Measurements from ENCODE around the gene TMEM181. TPM values are rescaled to one million over a fixed set of nuclear protein-coding genes. Genes with fewer than 3 reads are reported as not detected.
A peak's percentile ranks its signal among the peaks of the same experiment; 100 is the strongest.

TMEM181 gene
- total and polyA plus RNA-seq, 9 donors: 7.3 to 21.9 (median 12.7) TPM

DNA sequence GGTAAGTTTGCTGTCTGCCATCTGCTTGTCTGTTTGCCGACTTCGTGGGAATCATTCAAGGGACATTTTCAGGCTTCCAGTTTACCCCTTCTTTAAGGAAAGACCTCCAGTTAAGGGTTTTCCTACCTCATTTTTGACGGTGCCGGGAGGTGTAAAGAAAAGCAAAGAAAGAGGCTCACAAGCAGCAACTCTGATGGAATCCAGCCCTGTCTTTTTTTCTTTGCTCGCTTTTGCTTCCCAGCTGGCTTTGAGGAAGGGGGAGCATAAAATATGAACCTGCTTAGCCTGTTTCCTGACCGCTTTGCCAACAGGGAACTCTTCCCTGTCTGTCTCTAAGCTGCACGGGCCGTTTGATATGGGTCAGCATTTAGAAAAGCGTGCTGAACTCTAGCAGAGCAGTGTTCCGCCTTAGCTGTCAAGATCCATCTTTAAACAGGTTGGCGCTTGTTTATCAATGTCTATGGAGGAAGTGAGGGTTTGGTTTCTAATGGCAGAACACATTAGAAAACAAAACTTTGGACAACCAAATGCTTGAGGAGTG is 103.8 kb downstream of the TMEM181 start:
- no peak for DNase-seq
- Histone ChIP-seq H3K9me3 (no peaks in the 10 kb centered on the region), H3K4me1 (ENCODE audit: insufficient read depth) (peaks cover 3% of the 10 kb centered on the region), H3K27me3 (no peaks in the 10 kb centered on the region), H3K36me3 (no peaks in the 10 kb centered on the region), H3K27ac (peak overlapping the region in 1 of 2 donors; percentile 48), H3K4me3 (peak overlapping the region; percentile 16)
- TF ChIP-seq POLR2A (IDR thresholded peaks at IDR 0.05) (no peak), EP300 (IDR thresholded peaks at IDR 0.05) (no peak)
- TF ChIP-seq, protein P1, sequence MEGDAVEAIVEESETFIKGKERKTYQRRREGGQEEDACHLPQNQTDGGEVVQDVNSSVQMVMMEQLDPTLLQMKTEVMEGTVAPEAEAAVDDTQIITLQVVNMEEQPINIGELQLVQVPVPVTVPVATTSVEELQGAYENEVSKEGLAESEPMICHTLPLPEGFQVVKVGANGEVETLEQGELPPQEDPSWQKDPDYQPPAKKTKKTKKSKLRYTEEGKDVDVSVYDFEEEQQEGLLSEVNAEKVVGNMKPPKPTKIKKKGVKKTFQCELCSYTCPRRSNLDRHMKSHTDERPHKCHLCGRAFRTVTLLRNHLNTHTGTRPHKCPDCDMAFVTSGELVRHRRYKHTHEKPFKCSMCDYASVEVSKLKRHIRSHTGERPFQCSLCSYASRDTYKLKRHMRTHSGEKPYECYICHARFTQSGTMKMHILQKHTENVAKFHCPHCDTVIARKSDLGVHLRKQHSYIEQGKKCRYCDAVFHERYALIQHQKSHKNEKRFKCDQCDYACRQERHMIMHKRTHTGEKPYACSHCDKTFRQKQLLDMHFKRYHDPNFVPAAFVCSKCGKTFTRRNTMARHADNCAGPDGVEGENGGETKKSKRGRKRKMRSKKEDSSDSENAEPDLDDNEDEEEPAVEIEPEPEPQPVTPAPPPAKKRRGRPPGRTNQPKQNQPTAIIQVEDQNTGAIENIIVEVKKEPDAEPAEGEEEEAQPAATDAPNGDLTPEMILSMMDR (IDR thresholded peaks at IDR 0.05): no peak
- WGBS, 3 donors: 22 to 30% (median 27%) methylated on average over 11 of the region's 11 CpGs
- intact Hi-C loops (cut with DNase I): loop anchor here in 1 of 4 donors (10.0 kb wide), 1 partner anchor 129 kb away; no protein-coding TSS in a partner anchor

DNA sequence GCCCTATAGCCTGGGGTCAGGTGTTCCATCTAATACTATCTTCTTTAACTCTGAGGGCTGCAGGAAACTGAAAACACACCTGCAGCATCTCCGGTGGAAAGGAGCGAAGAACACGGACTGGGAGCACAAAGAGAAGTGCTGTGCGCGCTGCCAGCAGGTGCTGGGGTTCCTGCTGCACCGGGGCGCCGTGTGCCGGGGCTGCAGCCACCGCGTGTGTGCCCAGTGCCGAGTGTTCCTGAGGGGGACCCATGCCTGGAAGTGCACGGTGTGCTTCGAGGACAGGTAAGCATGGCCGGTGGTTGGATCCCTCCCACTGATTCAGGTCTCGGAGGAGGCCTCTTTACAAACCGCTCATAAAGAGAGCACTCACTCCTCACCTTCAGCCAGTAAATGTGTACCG is 105.4 kb downstream of the TMEM181 start:
- no peaks in the 10 kb centered on the region for H3K9me3 ChIP-seq
- H3K4me3 ChIP-seq: no peak overlapping the region
- no peak for DNase-seq
- WGBS, 3 donors: 97 to 98% (median 97%) methylated on average over 18 of the region's 18 CpGs
- H3K36me3 ChIP-seq: no peaks in the 10 kb centered on the region
- no peak for TF ChIP-seq POLR2A (IDR thresholded peaks at IDR 0.05)
- no peak for TF ChIP-seq EP300 (IDR thresholded peaks at IDR 0.05)
- TF ChIP-seq, protein P1 (IDR thresholded peaks at IDR 0.05): no peak
- peaks cover 3% of the 10 kb centered on the region for H3K4me1 ChIP-seq (ENCODE audit: insufficient read depth)
- H3K27me3 ChIP-seq: no peaks in the 10 kb centered on the region
- H3K27ac ChIP-seq: no peak overlapping the region
- intact Hi-C loops (cut with DNase I): loop anchor here in 1 of 4 donors (10.0 kb wide), 1 partner anchor 131 kb away; no protein-coding TSS in a partner anchor

DNA sequence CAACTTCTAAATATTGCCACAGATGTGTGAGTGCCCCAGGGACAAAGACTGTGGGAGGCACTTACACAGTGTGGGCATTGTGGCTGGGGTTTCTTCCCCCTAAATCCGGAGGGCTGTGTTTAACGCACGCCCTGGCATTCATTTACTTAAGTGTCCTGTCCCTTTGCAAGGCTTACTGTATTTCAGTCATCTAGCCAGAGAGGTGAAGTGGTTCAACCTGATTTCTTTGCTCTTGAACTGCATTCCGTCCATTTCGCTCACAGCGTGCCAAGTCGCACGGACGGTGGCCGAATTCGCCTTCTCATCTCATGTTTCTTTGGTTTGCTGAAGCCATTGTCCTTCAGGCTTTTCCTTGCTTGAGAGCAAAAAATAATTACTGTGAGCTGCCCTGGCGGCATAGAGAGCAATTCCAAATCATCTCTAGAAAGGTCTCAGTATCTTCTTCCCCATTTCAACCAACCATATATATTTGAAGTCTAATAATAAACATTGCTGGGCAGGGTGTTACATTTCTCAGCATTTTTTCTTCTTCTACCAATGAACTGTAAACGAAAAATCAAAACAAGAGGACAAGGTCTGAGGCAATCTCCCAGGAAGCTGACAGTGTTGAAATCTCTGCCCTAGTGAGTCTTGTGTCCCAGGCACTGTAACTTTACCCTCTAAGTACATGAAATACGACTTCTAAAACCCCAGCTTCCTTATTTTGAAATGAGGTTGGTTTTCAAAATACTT is 106.9 kb downstream of the TMEM181 start:
- Histone ChIP-seq H3K36me3 (no peaks in the 10 kb centered on the region), H3K4me1 (ENCODE audit: insufficient read depth) (peaks cover 3% of the 10 kb centered on the region), H3K27ac (no peak overlapping the region), H3K4me3 (no peak overlapping the region), H3K9me3 (no peaks in the 10 kb centered on the region), H3K27me3 (no peaks in the 10 kb centered on the region)
- no peak for TF ChIP-seq POLR2A (IDR thresholded peaks at IDR 0.05)
- no peak for TF ChIP-seq EP300 (IDR thresholded peaks at IDR 0.05)
- TF ChIP-seq, protein P1 (IDR thresholded peaks at IDR 0.05): no peak
- 89 to 94% (median 91%) methylated on average over 14 of the region's 14 CpGs for WGBS, 3 donors
- DNase-seq: no peak
- intact Hi-C loops (cut with DNase I): loop anchor here in 1 of 4 donors (10.0 kb wide), 1 partner anchor 132 kb away; no protein-coding TSS in a partner anchor

DNA sequence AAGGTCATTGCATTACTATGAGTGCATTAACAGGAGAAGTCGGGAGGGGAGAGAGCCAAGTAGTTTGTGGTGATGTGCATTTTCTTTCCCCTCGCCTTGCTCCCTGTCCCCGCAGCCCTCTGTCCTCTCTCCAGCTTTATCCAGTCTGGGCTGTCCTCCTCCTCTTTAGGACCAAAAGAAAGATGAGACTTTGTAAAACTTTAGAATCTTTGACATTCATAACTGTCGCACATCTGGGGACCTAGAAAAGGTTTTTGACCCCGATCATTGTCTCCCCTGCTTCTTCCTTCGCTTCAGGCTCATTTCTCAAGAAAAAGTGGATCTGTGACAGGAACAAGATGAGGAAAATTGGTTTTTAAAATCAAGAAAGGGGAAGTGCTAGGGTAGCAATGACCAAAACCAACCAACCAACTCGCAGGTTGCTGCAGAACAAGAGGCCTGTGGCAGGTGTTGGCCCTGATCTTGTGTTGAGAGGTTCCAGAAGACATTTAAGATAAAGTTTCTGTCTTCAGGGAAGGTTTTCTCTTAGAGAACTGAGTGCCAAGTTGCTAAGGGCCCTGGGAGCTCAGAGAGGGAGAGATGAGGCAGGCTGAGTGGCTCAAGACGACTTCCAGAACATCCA is 107.6 kb downstream of the TMEM181 start:
- WGBS, 3 donors: 90 to 95% (median 94%) methylated on average over 8 of the region's 8 CpGs
- TF ChIP-seq EP300 (IDR thresholded peaks at IDR 0.05) (no peak), POLR2A (IDR thresholded peaks at IDR 0.05) (no peak)
- TF ChIP-seq, protein P1 (IDR thresholded peaks at IDR 0.05): no peak

More for the DNA sequence above, 107.6 kb downstream of the TMEM181 start:
- H3K27ac ChIP-seq: no peak overlapping the region
- no peaks in the 10 kb centered on the region for H3K36me3 ChIP-seq
- H3K9me3 ChIP-seq: no peaks in the 10 kb centered on the region
- H3K4me3 ChIP-seq: no peak overlapping the region
- no peak for DNase-seq
- H3K27me3 ChIP-seq: no peaks in the 10 kb centered on the region
- intact Hi-C loops (cut with DNase I): loop anchor here in 1 of 4 donors (10.0 kb wide), 1 partner anchor 133 kb away; no protein-coding TSS in a partner anchor
- peaks cover 3% of the 10 kb centered on the region for H3K4me1 ChIP-seq (ENCODE audit: insufficient read depth)
